Measurements from ENCODE around the gene ARPC4.

ARPC4 gene

GRCh38 chr3:9793161-9793781 lies 389 bp downstream of the ARPC4 start:
- DNase-seq, result peak in 1 of 14 donors; percentile 56

DNA sequence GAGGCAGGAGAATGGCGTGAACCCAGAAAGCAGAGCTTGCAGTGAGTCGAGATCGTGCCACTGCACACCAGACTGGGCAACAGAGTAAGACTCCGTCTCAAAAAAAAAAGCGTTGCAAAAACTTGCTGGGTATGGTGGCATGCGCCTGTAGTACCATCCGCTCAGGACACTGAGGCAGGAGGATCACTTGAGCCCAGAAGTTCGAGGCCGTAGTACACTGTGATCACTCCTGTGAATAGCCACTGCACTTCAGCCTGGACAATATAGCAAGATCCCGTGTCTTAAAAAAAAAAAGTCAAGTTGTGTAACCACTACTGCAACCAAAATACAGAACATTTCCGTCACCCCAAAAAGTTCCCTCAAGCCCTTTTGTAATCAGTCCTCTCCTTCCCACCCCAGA lies 1.5 kb downstream of the ARPC4 start:
- DNase-seq, result no peak

DNA sequence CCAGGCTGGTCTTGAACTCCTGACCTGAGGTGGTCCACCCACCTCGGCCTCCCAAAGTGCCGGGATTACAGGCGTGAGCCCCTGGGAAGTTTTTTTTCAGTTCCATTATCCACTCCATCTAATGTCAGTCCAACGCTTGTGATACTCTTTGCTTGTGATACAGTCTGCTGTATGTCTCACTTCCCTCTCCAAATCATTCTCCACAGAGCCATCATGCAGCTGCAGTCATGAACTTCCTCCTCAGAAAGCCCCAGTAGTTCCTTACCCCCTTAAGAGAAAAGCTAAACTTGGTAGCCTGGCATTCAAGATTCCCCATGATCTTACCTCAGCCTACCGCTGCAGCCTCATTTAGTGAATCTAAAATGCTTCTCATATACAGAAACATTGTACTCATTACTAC lies 2.3 kb downstream of the ARPC4 start:
- no peak for DNase-seq

- no peak for DNase-seq
Observed at GRCh38 chr3:9797196-9797945, 4.5 kb downstream of the ARPC4 start.

DNA sequence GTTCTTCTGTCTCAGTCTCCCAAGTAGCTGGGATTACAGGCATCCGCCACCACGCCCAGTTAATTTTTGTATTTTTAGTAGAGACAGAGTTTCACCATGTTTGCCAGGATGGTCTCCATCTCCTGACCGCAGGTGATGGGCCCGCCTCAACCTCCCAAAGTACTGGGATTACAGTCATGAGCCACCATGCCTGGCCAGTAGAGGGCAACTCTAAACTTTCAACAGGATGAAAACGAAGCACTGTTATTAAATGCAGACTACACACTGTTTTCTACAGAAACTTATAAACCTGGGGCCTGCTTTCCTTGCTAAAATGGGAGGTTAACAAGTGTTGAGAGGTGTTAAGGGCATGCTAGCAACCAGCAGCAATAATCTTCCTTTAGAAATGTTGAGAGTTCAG lies 7.6 kb downstream of the ARPC4 start:
- DNase-seq, result no peak

DNA sequence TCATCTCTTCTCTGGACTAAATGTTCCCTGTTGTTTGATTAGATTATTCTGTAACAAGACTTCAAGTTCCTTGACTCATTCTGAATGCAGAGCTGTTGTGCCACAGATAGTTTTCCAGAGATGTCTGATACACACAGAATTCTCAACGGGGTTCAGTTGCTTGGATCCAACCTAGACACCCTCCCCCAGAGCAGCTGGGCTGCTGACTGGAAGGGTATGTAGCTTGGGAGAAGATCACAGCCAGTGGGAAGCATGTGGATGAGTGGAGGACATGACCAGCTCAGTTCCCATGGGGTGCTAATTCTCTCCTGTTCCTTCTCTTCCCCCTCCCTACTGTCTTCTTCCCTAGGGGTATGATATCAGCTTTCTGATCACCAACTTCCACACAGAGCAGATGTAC lies 10.6 kb downstream of the ARPC4 start:
- DNase-seq, result no peak

- DNase-seq, result no peak
Observed at GRCh38 chr3:9804996-9805395, 12.1 kb downstream of the ARPC4 start.

DNA sequence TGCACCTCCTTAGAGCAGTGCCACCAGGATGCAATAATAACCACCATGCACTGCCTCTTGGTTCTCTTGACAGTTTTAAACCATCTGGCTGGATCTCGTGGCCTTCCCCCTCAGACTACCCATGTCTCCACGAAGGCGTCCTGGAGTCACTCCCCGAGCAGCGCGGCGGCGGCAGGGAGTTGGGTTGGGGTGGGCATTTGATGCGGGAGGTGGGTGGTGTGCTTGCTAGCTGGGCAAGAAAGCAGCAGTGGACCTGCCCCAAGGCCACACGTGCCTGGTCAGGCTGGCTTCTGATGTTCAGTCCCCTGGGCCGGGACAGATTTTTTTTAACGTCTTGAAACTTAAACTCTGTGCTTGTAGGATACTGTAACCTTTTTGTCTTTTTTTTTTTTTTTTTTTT lies 13.3 kb downstream of the ARPC4 start:
- DNase-seq, result no peak

- DNase-seq, result no peak
Observed at GRCh38 chr3:9806688-9807589, 14.1 kb downstream of the ARPC4 start.

- no peak for DNase-seq
Observed at GRCh38 chr3:9807981-9808344, 15.1 kb downstream of the ARPC4 start.

GRCh38 chr3:9808345-9809037 lies 15.6 kb downstream of the ARPC4 start:
- DNase-seq, result no peak

GRCh38 chr3:9809239-9809614 lies 16.3 kb downstream of the ARPC4 start:
- peak in 1 of 14 donors; percentile 22 for DNase-seq

GRCh38 chr3:9809615-9810432 lies 16.9 kb downstream of the ARPC4 start, which contains the start of gene TTLL3:
TSS of gene TTLL3 (plus strand) at chr3:9810262. CDS start at chr3:9810662, 400 bp downstream.
- DNase-seq, result peak in 13 of 14 donors; percentile 20 to 70 (median 55)

GRCh38 chr3:9810433-9810770 lies 17.5 kb downstream of the ARPC4 start:
- DNase-seq, result peak in 2 of 14 donors; percentile 46 to 49

DNA sequence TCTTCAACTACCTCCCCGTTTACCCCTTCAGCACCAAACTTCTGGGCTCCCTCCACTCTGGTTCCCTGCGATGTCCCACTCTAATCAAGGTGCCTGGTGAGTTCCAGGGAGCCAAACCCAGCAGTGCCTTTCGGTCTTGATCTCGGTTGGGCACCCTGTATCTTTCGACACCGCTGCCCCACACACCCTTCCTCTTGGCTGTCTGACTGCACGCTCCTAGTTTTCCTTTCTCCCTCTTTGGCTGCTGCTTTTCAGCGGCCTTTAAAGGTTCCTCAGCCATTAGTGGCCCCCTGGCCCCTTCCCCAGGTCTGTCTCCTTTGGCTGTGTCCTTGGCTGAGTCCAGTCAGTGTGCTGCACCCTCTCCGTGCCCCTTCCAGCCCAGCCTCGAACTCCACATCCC lies 18.0 kb downstream of the ARPC4 start:
- peak in 2 of 14 donors; percentile 4 to 42 for DNase-seq

- no peak for DNase-seq
Observed at GRCh38 chr3:9812870-9813483, 20.1 kb downstream of the ARPC4 start.

- no peak for DNase-seq
Observed at GRCh38 chr3:9815986-9816385, 23.1 kb downstream of the ARPC4 start.

- no peak for DNase-seq
Observed at GRCh38 chr3:9817436-9817835, 24.6 kb downstream of the ARPC4 start.

DNA sequence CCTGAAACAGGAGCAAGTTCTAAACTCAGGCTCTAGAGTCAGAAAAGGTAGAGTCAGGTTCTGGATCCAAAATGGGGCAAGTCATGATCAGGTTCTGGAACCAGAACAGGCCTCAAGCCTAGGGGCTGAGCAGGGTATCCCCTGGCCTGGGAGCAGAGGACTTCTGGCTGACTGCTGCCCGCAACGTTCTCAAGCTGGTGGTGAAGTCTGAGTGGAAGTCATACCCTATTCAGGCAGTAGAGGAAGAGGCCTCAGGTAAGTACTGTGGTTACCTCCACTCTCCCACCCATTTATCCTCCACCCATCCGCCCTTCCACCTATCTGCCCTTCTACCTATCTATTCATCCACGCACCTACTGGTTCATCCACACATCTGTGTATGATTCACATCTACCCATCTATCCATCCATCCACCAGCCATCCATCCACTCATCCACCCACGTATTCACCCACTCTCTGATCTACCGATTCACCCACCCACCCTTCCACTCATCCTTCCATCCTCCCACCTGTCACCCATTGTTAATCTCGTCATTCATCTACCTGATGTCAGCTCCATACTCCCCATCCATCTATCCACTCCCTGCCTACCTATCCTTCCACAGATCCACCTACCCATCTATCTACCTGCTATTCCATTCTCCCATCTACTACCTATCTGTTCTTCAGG lies 25.9 kb downstream of the ARPC4 start:
- DNase-seq, result no peak

- DNase-seq, result no peak
Observed at GRCh38 chr3:9820543-9820942, 27.7 kb downstream of the ARPC4 start.

GRCh38 chr3:9820946-9821345 lies 28.1 kb downstream of the ARPC4 start:
- no peak for DNase-seq

Data from C1 segment of cervical spinal cord (tissue), 14 donors.